ENCODE results near the gene ENO1.
"Not testable (repeated sequence)": the region's sequence is repeated elsewhere in the genome, so short reads cannot be mapped to it uniquely, and the experiment has no call there.

The ENO1 gene

DNA sequence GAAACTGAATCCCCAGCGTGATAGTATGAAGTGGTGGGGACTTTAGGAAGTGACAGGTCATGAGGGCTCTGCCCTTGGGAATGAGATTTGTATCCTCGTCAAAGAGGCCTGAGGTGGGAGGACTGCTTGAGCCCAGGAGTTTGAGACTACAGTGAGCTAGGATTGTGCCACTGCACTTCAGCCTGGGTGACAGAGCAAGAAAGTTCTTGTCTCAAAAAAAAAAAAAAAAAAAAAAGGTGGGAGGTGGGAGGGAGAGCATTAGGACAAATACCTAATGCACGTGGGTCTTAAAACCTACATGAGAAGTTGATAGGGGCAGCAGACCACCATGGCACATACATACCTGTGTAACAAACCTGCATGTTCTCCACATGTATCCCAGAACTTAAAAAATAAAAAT lies 37.1 kb downstream of the ENO1 start:
- no peak for DNase-seq

DNA sequence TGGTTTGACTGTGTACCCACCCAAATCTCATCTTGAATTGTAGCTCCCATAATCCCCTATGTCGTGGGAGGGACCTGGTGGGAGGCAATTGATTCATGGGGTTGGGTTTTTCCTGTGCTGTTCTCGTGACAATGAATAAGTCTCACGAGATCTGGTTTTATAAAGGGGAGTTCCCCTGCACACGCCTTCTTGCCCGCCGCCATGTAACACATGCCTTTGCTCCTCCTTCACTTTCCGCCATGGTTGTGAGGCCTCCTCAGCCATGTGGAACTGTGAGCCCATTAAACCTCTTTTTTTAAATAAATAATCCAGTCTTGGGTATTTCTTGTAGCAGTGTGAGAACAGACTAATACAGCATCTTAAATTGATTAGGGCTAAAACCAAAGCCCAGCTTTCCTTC lies 38.5 kb downstream of the ENO1 start:
- DNase-seq = no peak

GRCh38 chr1:8835941-8836643 lies 42.4 kb downstream of the ENO1 start:
- no peak for DNase-seq

GRCh38 chr1:8831340-8831739 lies 47.1 kb downstream of the ENO1 start:
- DNase-seq = no peak

DNA sequence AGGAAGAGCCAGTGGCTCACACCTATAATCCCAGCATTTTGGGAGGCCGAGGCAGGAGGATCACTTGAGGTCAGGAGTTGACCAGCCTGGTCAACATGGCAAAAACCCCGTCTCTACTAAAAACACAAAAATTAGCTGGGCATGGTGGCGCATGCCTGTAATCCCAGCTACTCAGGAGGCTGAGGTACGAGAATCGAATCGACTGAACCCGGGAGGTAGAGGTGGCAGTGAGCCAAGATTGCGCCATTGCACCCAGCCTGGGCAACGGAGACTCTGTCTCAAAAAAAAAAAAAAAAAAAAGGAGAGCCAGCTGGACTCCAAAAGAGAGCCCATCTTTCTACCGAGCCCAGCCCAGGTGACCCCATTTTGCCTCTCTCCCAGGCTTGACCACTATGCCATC lies 47.8 kb downstream of the ENO1 start:
- DNase-seq = not testable (repeated sequence)

DNA sequence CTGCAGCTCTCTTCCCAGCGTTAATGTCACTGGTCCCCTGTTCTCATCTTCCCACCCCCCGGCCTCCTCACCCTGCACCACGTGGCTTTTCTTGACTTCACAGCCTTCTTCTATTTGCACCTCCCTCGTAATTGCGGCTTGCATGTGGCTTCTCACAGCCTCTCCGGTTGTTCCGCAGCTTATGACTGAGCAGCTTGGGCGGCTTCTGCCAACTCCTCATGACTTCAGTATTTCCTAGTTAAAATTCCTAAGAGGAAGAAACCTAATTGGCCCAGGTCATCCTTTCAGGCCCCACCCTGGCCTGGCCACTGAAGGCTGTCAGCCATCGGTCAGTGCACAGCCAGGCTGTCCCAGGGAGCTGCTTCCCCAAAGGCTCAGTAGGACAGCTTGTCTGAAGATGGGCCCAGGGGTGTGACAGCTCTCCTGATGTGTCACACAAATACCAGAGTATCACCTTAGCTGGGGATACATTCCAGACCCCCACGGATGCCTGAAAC lies 52.5 kb downstream of the ENO1 start:
- DNase-seq = peak; percentile 80

DNA sequence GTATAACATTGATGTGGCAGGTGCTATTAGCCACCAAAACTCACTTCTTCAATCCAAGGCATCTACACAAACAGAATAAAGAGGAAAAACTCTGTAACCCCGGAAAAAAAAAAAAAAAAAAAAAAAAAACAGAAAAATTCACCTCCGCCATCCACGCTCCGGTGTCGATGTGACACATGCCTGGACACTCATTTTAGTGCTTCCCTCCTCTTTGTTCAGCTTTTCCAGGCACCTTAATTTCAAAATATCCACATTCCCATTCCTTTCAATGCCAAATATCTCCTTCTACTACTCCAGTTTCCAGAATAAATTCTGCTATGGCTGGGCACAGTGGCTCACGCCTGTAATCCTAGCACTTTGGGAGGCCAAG lies 55.2 kb downstream of the ENO1 start:
- DNase-seq = no peak

- peak; percentile 96 for DNase-seq
These were observed 55.9 kb downstream of the ENO1 start for GRCh38 chr1:8822373-8823294.

DNA sequence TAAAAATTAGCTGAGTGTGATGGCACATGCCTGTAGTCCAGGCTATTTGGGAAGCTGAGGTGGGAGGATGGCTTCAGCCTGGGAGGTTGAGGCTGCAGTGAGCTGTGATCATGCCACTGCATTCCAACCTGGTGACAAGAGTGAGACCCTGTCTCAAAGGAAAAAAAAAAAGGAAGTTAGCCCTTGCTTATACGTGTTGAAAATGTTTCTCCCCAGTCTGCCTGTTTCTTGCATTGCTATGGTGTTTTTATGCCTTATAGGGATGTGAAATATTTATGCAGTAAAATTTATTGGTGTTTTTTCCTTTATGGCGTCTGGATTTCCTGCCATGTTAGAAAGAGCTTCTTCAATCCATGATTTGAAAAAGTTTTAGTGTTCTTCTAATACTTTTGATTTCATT lies 57.4 kb downstream of the ENO1 start:
- peak; percentile 38 for DNase-seq

- not testable (repeated sequence) for DNase-seq
These were observed 59.7 kb downstream of the ENO1 start for GRCh38 chr1:8818789-8819188.

DNA sequence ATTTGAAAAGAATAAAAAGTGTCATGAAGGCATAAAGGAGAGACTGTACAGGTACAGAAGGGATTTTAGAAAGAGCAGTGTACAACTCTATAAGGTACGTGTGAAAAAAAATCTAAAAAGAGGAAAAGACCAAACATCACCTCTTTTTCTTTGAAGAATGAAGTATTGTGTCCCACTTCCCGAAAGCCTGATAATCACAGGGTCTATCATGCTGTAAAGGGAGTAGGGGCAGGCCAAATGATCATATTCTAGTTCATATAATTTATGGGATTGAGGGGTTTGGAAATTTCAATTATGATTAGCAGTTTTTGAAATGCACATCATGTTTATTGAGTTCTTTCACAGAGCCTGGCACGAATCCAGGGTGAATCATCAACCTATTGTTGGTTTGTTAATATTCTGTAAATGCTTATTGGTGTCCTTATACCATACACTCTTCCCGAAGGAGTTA lies 60.1 kb downstream of the ENO1 start:
- DNase-seq = peak; percentile 82

- peak; percentile 95 for DNase-seq
These were observed 60.8 kb downstream of the ENO1 start, which contains the start of gene RERE for GRCh38 chr1:8817412-8818324. RERE (minus strand) TSS chr1:8817640.

DNA sequence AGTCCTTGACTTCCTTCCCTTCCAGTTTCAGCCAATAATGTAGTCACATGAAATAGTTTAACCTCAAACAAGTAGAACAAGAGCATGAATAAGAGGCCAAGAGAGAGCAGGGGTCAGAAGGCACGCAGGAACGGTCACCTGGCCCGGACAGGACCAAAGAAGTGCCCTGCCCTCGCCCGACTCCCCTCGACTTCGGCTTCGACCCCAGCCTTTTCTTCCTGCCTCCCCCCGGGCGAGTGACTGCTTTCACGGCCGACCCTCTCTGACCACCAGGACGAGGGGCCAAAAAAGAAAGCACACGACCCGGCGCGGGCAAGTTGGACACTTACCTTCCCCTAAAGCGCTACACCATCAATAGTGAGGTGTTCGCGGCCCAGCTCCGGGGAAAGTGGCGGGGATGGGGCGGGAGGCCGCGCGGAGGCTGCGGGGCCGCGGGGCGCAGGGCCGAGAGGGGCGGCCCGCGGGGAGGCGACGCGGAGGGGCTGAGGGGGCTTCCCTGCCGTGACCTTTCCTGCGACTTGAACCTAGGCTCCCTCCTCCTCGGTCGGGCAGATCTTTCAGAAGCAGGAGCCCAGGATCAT lies 61.6 kb downstream of the ENO1 start:
- no peak for DNase-seq

GRCh38 chr1:8816264-8816663 lies 62.2 kb downstream of the ENO1 start:
- DNase-seq = peak; percentile 43

DNA sequence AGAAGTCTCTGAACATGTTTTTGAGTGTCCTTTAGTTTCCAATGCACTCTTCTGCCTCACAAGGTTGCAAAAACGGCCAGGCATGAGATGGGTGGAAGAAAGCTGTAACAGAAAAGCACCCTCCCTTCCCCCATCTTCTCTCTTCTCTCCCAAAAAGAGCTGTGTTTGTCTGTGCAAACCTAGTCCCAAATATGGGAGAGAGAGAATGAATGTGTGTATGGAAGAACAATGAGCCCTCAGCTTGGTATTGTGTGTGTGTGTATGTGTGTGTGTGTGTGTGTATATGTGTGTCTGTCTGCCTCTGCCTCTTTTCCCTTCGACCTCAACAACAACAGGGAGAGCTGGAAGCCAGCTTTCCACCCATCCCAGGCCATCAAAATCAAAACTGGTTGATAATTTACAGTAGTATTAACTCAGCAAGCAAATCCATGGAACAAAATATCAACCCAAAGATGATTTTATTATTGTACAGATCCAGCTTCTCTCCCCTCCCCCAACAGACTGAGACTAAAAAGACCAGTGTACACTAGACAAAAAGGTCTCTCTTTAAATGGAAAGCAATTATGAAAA lies 62.8 kb downstream of the ENO1 start:
- peak; percentile 46 for DNase-seq

DNA sequence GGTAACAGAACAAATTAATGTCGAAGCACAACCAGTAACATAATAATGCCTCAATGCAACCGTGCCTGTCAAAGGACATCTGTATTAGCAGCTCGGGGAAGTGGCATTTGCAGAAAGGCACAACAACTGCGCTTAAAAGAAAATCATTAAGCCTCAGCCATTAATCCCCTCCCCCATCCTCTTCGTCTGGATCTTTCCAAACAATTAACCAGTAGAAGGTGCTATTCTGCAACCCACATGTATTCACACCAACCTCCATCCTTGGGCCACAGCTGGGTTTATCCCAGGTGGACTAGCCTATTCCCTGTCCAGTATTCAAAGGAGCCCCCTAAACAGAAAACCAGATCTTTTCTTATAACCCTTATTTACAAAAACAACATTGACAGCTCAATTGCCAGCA lies 63.6 kb downstream of the ENO1 start:
- DNase-seq = no peak

- DNase-seq = no peak
These were observed 64.5 kb downstream of the ENO1 start for GRCh38 chr1:8813991-8814390.

GRCh38 chr1:8813016-8813763 lies 65.3 kb downstream of the ENO1 start:
- DNase-seq = peak; percentile 22

DNA sequence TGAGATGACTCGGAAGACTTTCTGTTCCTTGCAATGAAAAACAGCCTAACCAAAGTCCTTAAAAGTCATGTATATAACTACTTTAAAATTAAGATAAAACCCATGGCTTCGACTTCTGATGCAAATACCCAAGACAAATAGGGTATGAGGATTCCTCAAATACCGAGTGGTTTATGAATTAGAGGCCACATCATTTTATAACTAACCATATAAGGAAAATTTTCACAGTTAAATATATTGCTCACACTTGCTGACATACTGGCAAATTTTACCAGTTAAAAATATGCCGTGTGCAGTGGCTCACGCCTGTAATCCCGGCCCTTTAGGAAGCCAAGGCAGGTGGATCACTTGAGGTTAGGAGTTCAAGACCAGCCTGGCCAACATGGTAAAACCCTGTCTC lies 66.4 kb downstream of the ENO1 start:
- DNase-seq = peak; percentile 47
